Loucy (cell line): ENCODE results near the gene SHOC2.

ENCODE experiments used
- H2AFZ ChIP-seq: fragments of 200-600 bp; sonication (generic); 2 replicates; pipeline ENCODE4 v1.6.0; 2016; ENCODE audit warnings: antibody characterized with exemption, mild to moderate bottlenecking, low read length, moderate library complexity
- H3F3A ChIP-seq: fragments of 200-600 bp; 2 replicates; pipeline ENCODE4 v1.6.0; 2016; ENCODE audit warnings: antibody characterized with exemption, low read depth, mild to moderate bottlenecking
- H3K27me3 ChIP-seq: fragments of 200-600 bp; sonication (generic); 2 replicates; pipeline ENCODE4 v1.6.1; 2014; ENCODE audit warnings: low read length, mild to moderate bottlenecking; ENCODE audit not compliant: insufficient read depth, poor library complexity, severe bottlenecking
- H3K36me3 ChIP-seq: fragments of 200-600 bp; sonication (generic); 2 replicates; pipeline ENCODE4 v1.6.1; 2016; ENCODE audit warnings: low read length; ENCODE audit not compliant: insufficient read depth
- H3K4me1 ChIP-seq: fragments of 200-600 bp; sonication (generic); 2 replicates; pipeline ENCODE4 v1.5.1; 2014; ENCODE audit warnings: low read length, mild to moderate bottlenecking; ENCODE audit not compliant: insufficient read depth, poor library complexity, severe bottlenecking
- H3K4me2 ChIP-seq: fragments of 200-600 bp; sonication (generic); 2 replicates; pipeline ENCODE4 v1.6.0; 2014; ENCODE audit warnings: antibody characterized with exemption, low read length, low read depth, mild to moderate bottlenecking; ENCODE audit not compliant: poor library complexity, severe bottlenecking
- H3K4me3 ChIP-seq: fragments of 200-600 bp; sonication (generic); 2 replicates; pipeline ENCODE4 v1.5.1; 2014; ENCODE audit warnings: low read length, mild to moderate bottlenecking, mixed read lengths; ENCODE audit not compliant: poor library complexity, severe bottlenecking
- H3K79me2 ChIP-seq: fragments of 200-600 bp; sonication (generic); 2 replicates; pipeline ENCODE4 v1.6.1; 2014; ENCODE audit warnings: low read length; ENCODE audit not compliant: insufficient read depth
- H3K9ac ChIP-seq: fragments of 200-600 bp; sonication (generic); 2 replicates; pipeline ENCODE4 v1.6.0; 2014; ENCODE audit warnings: mild to moderate bottlenecking, low read depth, low read length, moderate library complexity; ENCODE audit not compliant: poor library complexity, severe bottlenecking
- H3K9me2 ChIP-seq: fragments of 200-600 bp; sonication (generic); replicated peaks from 2 replicates; pipeline ENCODE4 v1.6.1; 2016; ENCODE audit warnings: low read depth, low read length, mixed read lengths
- H3K9me3 ChIP-seq: fragments of 200-600 bp; sonication (generic); 2 replicates; pipeline ENCODE4 v1.6.1; 2014; ENCODE audit warnings: mild to moderate bottlenecking, antibody characterized with exemption, low read length, low read depth; ENCODE audit not compliant: insufficient read depth
- H4K20me1 ChIP-seq: fragments of 200-600 bp; sonication (generic); 2 replicates; pipeline ENCODE4 v1.6.0; 2014; ENCODE audit warnings: antibody characterized with exemption, low read length, mild to moderate bottlenecking; ENCODE audit not compliant: insufficient read depth, poor library complexity, severe bottlenecking
- CTCF ChIP-seq: fragments of 200-600 bp; sonication (generic); conservative IDR thresholded peaks from 2 replicates; pipeline ENCODE4 v1.5.1; 2014; ENCODE audit warnings: mild to moderate bottlenecking, antibody characterized with exemption, low read length
- EZH2phosphoT487 ChIP-seq: fragments of 200-600 bp; IDR thresholded peaks from 2 replicates; pipeline ENCODE4 v1.6.1; 2018; ENCODE audit warnings: antibody characterized with exemption, mild to moderate bottlenecking, moderate library complexity, borderline replicate concordance

Gene SHOC2

GRCh38 chr10:111007486-111007885 is 88.1 kb downstream of the SHOC2 start:
- no peak overlapping the region for H3K4me3 ChIP-seq
- H3K9me3 ChIP-seq, result no peaks in the 10 kb centered on the region
- H3K9me2 ChIP-seq, result no peaks in the 10 kb centered on the region
- TF ChIP-seq CTCF, result no peak
- TF ChIP-seq EZH2phosphoT487, result no peak
- no peak overlapping the region for H3K4me2 ChIP-seq
- H3K79me2 ChIP-seq, result no peaks in the 10 kb centered on the region
- no peaks in the 10 kb centered on the region for H3F3A ChIP-seq
- H3K27me3 ChIP-seq, result no peaks in the 10 kb centered on the region
- no peaks in the 10 kb centered on the region for H3K4me1 ChIP-seq
- peaks cover 60% of the 10 kb centered on the region for H3K36me3 ChIP-seq
- no peaks in the 10 kb centered on the region for H4K20me1 ChIP-seq
- H2AFZ ChIP-seq, result no peak overlapping the region
- H3K9ac ChIP-seq, result no peak overlapping the region

GRCh38 chr10:111015181-111015580 is 95.8 kb downstream of the SHOC2 start:
- Histone ChIP-seq H3K27me3 (no peaks in the 10 kb centered on the region), H3K9ac (no peak overlapping the region), H3K9me2 (no peaks in the 10 kb centered on the region), H3K4me3 (no peak overlapping the region), H4K20me1 (no peaks in the 10 kb centered on the region), H3K36me3 (peaks cover 34% of the 10 kb centered on the region; the same call in 1 of the 2 replicates), H3K79me2 (no peaks in the 10 kb centered on the region), H3F3A (no peaks in the 10 kb centered on the region), H3K9me3 (no peaks in the 10 kb centered on the region), H3K4me2 (no peak overlapping the region), H3K4me1 (no peaks in the 10 kb centered on the region), H2AFZ (no peak overlapping the region)
- TF ChIP-seq CTCF, result no peak
- TF ChIP-seq EZH2phosphoT487, result no peak

- Histone ChIP-seq H3K4me1 (no peaks in the 10 kb centered on the region), H4K20me1 (no peaks in the 10 kb centered on the region), H3F3A (no peaks in the 10 kb centered on the region), H3K36me3 (peaks cover 15% of the 10 kb centered on the region; the same call in 1 of the 2 replicates), H3K4me3 (no peak overlapping the region), H3K9me2 (no peaks in the 10 kb centered on the region), H3K9ac (no peak overlapping the region), H3K4me2 (no peak overlapping the region), H3K9me3 (no peaks in the 10 kb centered on the region), H2AFZ (no peak overlapping the region), H3K79me2 (no peaks in the 10 kb centered on the region), H3K27me3 (no peaks in the 10 kb centered on the region)
- TF ChIP-seq EZH2phosphoT487 (no peak), CTCF (no peak)
These were observed 97.7 kb downstream of the SHOC2 start for GRCh38 chr10:111017098-111017497.
